ENCODE data around the gene CARD10.

CARD10 gene

DNA sequence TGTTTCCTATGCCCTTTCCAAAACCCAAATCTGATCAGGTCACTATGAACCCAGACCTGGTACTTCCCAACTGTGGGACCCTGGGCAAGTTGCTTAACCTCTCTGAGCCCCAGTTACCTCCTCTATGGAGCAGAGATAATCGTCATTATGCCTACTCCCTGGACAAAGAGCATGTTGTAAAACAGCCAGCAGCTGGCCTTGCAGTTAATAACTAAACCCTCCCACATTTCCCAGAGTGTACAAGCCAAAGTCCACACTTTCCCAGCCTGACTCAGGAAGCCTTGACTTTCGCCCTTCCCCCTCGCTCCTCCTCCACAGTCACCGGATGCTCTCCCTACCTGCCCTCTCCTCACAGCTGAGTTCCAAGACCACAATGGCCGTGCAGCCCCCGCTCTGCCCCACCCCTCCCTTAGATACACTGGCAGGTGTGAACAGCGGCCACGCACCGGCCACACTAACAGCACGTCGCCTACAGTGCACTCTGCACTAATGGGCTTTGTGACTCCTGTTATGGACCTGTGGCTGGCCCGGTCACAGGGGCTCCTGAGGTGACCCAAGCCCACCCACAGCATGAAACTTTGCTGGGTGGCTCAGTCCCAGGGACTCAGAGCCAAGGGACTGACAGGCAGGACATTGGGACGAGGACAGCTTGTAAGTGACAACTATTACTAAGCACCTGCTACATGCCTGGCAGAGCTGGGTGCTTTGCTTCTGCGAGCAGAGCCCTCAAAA lies 17.4 kb downstream of the CARD10 start:
- peak in 3 of 6 experiments; percentile 25 to 65 (median 42) for DNase-seq

DNA sequence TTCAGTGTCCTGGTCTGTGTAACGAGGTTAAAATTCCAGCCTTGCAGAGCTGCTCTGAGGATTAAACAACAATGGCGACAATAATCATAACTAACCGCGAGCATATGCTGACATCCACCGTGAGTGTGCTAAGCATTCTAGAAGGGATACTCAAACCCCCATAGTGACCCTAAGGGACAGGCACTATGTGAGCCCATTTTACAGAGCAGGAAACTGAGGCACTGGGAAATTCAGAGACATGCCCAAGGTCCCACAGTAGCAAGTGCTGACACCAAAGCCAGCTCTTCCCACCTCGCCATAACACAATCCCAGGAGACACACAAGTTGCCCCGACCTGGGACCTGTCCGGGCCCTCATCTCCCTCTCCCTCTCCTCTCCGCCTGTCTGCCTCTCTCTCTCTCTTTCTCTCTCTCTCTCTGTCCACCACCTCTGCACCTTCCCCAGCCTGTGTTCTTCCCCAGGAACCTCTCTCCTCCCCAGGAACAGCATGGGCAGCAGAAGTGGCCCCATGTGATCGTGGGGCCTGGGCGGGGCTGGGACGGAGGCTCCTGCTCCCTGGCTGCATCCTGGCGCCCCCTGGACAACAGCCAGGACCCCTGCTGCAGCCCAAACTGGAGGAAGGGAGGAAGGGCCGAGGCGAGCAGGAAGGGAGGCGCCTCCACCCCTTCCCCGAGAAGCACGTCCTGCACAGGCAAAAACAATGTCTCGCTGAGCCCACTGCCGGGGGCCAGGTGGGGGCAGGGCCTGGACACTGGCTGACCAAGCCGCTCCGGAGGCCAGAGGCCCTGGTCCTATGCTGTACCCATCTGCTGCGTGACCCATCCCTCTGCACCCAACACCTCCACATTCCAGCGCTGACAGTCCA lies 18.2 kb downstream of the CARD10 start:
- DNase-seq, result no peak

DNA sequence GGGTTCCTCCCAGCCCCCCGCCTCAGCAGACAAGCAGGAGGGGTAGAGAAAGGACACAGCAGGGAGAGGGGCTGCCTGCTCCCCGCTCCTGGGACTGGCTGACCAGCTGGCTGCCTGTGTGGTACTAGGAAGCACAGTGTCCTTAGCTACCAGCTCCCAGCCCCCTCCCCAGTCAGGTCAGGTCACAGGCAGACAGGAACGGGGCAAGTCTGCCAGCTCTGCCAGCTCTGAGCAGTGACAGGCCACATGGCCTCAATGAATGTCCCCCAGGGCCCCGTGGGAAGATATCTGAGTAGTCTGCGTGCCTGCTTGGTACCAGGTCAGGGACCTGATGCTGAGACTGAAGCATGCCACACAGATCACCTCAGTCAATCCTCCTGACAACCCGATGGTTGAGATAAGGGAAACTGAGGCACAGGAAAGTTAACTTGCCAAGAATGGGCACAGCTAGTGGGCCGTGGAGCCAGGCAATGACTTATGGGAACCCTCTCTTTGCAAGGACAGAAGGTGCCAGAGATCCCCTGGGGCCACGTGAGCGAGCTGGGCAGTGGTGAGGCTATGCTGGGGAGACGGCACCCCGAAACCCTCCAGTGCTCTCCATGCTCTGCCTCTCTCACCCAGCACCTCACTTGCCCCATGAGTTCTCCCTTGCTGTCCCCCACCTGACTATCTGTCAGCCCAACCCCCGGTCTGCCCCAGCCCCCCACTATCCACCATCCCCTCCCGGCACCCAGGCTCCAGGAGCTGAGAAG lies 19.2 kb downstream of the CARD10 start:
- no peak for DNase-seq

DNA sequence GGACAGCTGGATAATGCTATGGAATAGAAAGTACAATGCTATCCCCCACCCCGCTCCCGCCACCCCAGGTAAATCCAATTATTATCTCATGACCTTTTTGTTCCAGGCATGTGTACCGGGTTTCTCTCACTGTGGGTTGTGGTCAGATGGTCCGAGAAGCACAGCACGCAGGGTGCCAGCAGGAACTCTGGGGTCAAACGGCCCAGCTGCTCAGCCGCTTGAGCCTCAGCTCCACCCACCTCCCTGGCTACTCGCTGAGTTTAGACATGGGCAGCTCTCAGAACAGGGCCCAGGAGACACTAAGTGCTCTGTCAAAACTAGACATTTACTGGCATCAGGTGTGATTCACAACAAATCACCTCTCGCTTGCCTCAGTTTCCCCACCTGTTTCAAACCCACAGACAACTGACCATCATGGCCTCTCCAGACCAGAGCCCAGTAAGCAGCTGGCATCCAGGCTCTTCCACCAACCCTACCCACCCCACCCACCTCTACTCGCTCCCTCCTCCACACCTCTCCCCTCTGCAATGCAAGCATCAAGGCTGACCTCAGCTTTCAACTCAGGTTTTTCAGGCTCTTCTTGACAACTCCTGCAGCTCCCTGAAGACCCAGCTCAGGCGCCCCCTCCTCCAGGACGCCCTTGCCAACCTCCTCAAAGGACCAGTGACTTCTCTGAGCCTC lies 20.0 kb downstream of the CARD10 start:
- DNase-seq, result no peak

DNA sequence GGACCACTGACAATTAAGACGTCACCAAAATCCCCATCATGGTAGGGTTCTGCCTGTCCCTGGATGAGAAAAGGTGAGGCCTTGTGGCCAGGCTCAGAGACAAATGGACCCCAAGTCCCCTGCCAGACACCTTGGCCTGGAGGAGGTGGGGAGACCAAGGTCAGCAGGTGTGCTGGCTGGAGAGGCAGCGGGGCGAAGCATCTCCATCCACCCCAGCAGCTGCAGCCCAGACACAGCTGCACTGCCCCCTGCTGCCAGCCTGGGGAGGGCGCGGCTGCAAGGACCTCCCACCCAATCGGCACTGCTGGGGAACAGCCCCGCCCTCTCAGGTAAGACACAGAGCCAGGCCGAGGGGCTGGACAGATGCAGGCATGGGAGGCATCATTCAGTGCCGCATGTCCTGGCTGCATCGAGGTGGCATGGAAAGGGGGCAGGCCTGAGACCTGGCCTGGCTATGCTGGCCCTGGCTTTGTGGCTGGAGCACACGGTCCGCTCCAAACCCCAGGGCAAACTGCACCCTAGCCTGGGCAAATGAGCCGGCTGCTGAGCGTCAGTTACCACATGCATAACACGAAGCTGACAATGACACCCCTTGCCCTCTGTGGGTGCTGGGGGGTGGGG lies 20.8 kb downstream of the CARD10 start:
- peak; percentile 20 to 75 (median 65) for DNase-seq

DNA sequence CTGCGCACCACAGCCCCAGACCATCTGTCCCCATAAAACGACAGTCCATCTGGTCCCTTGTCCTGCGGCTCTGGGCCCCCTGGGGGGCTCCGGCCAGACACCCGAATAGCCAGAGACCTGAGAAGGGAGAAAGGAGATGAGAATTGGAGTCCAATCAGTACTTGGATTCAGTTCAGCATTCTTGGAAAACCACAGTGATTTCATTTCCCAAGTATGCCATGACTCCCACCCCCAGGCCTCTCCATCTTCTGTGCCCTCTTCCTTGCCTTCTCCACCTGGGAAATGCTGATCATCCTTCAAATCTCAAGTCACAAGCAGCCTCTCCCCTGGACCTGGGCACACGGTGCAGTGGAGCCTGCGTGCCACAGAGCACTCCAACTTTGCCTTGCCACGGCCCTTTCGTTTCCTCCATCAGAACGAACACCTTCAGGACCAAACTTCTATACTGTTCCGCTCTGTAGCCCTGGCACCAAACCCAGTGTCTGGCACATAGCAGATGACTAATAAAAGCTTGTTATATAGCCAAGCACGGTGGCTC lies 22.1 kb downstream of the CARD10 start:
- no peak for DNase-seq

DNA sequence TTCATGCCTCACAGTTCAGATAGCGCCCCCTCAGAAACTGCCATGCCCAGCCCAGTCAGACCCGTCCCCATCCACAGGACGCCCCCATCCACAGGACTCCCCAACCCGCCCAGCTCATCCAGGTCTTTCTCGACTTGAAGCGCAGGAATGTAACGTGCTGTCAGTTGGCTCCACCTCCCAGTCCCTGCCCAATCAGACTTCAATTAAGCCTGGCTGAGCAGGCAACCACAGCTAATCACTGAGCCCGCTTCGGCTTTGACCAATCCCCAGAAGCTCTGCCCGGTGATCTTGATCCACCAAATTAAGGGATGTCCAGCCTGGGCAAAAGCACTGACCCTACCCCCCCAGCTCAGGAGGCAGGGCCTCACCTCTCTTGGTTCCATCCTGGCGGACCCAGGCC lies 22.6 kb downstream of the CARD10 start:
- no peak for DNase-seq

DNA sequence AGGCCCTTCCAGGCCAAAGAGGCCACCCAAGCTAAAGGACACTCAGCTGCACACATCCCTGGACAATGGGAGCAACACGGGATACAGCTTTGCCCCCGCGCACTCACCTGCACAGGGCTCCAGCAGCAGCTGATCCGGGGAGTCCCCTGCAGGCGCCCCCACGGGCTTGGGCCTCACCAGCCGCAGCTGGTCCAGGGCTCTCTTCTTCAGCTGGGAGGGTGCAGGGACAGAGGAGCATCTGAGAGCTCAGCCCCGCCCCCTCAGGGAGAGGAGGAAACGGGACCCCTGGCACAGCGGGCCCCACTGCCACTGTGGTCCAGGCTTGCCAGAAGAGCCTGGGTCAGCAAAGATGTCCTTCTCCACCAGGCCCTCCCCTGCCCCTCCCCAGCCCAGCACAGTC lies 25.2 kb downstream of the CARD10 start:
- DNase-seq, result no peak

DNA sequence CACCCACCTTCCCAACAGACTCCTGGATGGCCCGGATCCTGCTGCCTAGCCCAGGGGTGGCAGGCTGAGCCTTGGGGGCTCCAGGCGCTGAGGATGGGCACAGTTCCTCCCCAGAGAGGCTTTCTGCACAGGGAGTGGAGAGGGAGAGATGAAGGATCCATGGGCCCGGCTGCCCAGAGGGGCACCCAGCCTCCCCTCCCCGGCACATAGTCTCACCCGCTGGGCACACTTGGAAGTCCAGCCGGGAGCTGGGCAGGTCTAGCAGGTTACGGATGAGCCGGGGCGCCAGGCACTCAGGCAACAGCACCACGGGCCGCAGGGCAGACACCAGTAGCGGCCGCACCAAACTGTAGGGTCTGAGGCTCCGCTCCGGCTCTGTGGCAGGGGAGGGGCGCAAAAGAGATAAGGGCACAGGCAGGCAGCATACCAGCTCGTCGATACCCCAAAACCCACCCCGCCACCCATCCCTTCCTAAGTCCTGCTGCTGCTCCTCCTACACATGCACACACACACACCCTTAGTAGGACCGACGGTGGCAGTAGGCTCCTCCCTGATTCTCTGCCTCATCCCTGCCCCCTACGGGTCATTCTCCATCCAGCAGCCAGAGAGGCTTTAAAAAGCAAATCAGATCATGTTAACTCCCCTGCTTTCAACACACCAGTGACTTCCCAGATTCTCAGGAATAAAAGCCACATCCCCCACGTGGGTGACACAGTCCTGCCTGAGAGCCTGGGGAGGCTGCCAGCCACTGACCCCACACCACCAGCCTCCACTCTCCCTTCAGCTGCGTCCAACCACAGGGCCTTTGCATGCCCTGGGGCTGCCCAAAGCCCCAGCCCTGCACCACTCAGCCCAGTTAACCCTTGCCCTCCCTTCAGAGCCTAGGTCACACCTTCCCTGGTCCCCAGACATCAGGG lies 26.5 kb downstream of the CARD10 start:
- peak; percentile 25 to 57 (median 30) for DNase-seq

DNA sequence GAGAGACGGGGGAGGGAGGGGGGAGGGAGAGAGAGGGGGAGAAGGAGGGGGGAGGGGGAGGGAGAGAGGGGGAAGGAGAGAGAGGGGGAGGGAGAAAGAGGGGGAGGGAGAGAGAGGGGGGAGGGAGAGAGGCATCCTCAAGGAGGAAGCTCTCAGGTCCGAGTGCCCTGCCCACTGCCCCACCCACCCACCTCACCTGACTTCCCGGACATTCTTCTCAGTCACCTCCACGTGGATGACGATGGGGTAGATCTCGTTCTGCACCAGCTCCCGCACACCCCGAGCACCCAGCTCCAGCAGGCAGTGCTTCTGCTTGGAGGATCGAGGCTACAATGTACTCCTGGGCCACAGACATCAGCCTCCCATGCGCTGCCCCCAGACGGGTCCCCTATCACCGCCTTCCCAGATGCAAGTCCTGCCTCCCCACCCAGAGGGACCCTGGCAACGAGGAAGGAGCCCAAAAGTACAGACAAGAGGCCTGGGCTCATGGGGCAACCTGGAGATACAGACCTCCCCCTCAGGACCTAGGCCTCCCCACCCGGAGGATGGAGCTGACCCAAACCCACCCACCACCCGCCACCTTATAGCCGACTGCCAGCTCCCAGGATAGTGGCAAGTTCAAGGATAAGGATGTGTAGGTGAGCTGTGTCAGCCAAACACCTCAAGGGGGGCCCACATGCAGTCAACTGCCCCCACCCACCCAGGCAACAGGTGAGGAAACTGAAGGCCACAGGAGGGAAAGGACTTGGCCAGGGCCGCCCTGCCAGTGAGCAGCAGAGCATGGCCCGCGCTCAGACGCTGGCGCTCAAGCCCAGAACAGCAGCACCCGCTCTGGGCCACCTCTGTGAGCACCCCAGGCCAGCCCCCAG lies 27.4 kb downstream of the CARD10 start:
- no peak for DNase-seq

DNA sequence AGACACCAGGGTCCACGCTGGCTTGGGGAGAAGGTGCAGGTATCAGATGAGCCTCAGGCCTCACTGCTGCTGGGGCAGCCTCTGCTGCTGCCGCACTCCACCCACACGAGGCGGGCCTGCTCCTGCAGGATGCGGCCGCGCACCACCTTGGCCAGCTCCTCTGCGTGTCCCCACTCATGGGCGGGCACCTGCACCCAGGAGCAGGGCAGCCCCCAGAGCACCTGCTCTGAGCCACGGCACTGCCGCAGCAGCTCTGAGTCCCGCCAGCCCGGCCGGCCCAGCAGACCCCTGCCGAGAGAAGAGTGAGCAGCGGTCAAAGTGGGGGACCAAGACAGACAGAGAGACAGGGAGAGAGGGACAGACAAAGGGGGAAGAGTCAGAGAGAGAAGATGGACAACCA lies 28.1 kb downstream of the CARD10 start:
- DNase-seq, result no peak

DNA sequence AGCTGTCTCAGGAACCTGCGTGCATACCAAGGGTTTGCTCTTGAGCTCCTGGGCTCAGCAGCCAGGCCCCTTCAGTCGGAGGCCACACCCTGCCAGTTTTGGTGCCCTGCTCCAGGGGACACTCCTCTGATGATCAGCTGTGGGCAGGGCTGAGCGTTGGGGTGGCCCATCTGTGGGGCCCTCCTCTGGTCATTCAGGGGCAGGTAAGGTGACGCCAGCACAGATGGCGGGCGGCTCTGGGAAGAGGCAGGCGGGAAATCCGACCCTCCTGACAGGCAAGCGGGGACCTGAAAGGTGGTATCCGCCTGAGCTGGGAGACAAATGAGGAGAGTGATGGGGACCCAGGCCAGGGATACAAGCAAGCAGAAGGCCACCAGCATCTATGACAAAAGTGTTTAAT lies 29.2 kb downstream of the CARD10 start:
- no peak for DNase-seq

DNA sequence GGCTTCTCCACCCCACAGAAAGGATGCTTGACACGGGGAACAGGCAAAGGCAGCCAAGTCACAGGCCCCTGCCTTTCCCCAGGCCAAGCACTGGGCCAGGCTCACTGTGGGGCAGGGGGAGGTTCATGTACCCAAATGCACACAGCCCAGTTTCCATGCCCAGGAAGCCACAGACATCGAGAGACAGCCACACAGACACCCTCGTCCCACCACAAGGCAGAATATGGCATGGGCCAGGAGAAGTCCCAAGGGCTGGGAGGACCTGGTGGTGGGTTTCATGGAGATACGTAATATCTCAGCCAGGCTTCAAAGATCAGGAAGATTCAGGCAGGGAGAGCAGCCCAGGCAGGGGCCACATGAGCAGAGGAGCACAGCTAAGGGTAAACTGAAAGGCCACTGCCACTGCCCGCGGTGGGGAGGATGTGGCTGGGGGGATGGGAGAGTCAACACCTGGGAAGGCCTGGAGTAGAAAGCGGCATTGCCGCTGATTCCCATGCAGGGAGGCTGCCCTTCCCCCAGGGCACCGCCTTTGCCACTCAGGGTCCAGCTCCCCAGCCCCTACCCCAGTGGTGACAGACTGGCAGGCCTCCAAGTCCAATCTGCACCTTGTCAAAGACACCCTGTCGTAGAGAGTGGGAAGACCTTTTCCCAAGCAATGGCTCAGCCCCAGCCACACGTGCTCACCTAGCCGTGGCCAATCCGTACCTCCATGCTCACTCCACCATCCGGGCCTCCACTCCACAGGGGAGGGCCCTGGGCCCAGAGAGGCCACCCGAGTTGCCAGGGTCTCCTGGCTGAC lies 30.7 kb downstream of the CARD10 start:
- no peak for DNase-seq

DNA sequence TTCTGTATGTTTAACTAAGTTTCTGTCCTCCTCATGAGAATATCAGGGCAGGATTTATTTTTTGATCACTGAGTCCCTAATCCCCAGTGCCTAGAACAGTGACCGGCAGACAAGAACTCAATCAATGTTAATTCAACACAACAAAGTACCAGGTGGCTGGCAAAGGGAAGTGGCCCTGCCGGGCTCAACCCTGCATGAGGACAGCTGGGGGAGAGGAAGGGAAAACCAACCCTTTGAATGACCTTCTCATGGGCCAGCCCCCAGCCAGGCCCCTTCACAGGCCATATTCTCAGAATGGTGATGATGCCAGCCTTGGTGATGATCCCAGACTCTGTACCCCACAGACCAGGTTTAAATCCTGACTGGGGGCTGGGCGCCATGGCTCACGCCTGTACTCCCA lies 31.6 kb downstream of the CARD10 start:
- DNase-seq, result no peak

DNA sequence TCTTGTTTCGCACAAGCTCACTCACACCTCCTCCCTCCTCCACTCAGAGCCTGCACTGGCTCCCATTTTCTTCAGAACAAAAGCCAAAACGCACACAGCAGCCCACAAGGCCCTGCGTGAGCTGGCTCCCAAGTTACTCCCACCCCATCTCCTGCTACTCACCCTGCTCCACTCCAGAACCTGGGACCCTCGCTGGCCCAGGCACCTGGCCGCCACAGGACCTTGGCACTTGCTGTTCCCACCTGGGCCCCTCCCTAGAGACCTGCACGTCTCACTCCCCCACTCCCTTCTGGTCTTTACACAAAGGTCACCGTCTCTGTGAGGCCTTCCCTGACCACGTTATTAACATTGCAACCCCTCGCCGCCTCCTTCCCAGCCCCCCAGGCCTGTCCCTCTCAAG lies 32.1 kb downstream of the CARD10 start:
- no peak for DNase-seq

DNA sequence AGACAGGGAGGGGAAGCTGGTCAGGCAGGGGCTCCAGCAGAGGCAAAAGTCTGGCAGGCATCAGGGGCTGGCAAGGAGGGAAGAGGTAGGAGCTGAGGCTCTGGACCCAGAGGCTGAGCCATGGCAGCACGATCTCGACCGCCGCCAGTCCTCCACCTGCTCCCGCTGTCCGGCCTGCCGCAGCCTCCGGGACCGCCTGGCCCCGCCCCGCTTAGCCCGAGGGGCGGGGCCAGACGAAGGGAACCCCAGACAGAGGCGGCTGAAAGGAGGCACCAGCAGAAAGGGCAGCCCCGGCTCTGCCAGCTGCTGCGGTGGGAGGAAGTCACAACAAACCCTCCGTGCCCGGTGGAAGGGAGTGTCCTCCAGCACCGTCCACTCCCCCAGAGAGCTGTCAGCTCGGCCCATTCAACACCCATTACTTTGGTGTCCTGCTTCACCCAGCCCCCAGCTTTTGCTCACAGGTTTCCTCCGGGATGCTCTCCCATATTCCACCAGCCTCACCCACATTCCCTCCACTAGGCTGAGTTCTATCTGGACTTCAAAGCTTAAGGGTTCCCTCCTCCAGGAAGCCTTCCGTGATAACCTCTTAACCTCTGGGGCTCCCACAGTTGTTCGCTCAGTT lies 32.9 kb downstream of the CARD10 start, which contains the start of gene MFNG:
TSS of gene MFNG (minus strand) at position 161 of the 622 bp plus-strand sequence. CDS start 207 bp downstream, outside the sequence.
- DNase-seq, result peak; percentile 50 to 71 (median 56)

DNA sequence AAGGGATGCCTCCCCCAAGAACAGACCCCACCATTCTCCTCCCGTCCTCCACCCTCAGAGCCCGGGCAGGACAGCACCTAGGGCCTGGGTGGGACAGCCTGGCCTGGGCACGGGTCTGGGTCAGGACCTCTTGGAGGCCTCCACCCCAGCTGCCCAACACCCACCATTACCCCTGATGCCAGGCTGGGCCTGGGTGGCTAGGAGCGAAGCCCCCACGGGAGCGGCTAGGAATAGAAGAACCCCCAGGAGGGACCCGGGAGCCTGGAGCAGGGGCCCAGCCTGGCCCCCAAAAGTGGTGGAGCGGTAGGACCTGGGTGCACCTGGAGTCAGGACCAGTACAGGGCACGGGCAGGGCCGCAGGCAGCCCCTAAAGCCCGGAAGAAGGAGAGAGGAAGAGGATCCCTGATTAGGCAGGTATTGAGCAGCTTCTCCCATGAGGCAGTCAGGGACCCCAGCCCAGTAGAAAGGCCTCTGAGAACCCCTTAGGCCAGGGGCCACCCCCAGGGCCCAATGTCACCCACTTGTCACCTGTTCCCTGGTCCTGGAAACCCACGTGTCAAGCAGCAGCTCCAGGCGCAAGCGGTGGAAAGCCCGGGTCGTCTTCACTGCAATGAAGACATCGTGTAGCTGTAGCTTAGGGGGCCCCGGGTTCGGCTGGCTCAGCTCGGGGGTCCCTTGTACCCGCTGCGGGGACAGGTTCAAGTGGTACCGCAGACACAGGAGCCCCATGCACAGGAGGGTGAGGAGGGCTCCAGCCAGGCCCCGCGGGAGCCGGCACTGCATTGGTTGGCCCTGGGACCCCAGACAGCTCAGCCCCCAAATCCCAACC lies 33.6 kb downstream of the CARD10 start:
- peak in 3 of 6 experiments; percentile 18 to 41 (median 30) for DNase-seq
